OCI-LY7 (cell line): ENCODE measurements around the gene NMRAL1. TPM values are rescaled to one million over a fixed set of nuclear protein-coding genes. Genes with fewer than 3 reads are reported as not detected.
A peak's percentile ranks its signal among the peaks of the same experiment; 100 is the strongest.

Source experiments
- Bru-seq: library from RNA; stranded (reverse); fragments of 400-500 nt; gene quantifications from one replicate; lab custom pipeline; 2021; lab: Mats Ljungman, UMichigan
- BruChase-seq, 2 experiments: library from RNA; stranded (reverse); fragments of 400-500 nt; gene quantifications; one replicate each; lab custom pipeline; 2021; lab: Mats Ljungman, UMichigan
- BruUV-seq: library from RNA; stranded (reverse); fragments of 400-500 nt; replicated peaks from 2 replicates; lab custom pipeline; 2021; lab: Mats Ljungman, UMichigan
- CTCF ChIA-PET: fragments of 300-600 bp; sonication (Branson Sonifier 250); formaldehyde crosslinking; loops from one replicate; lab custom pipeline; 2022; ENCODE audit warnings: antibody characterized with exemption; ENCODE audit not compliant: unreplicated experiment; lab: Charles Lee
- POLR2A ChIA-PET: fragments of 300-600 bp; sonication (Branson Sonifier 250); formaldehyde crosslinking; loops from one replicate; lab custom pipeline; 2022; ENCODE audit warnings: antibody characterized with exemption; lab: Charles Lee
- DNase-seq: peaks from one replicate; pipeline ENCODE4 v3.0.0-alpha.2; 2015; ENCODE audit warnings: low spot score
- H2AFZ ChIP-seq: fragments of 200-600 bp; sonication (generic), shearing (Covaris generic); 2 replicates; pipeline ENCODE4 v1.6.1; 2014; ENCODE audit warnings: mild to moderate bottlenecking, antibody characterized with exemption, low read length, moderate library complexity
- H3K27ac ChIP-seq: fragments of 200-600 bp; sonication (generic); 2 replicates; pipeline ENCODE4 v1.5.1; 2014; ENCODE audit warnings: mixed run types, low read depth, mild to moderate bottlenecking, moderate library complexity, low read length, inconsistent platforms; ENCODE audit not compliant: poor library complexity, severe bottlenecking
- H3K36me3 ChIP-seq: fragments of 200-600 bp; sonication (generic); 2 replicates; pipeline ENCODE4 v1.6.1; 2014; ENCODE audit warnings: mild to moderate bottlenecking, antibody characterized with exemption, low read length, moderate library complexity, mixed read lengths; ENCODE audit not compliant: insufficient read depth
- H3K4me1 ChIP-seq: fragments of 200-600 bp; sonication (generic); 2 replicates; pipeline ENCODE4 v1.5.1; 2014; ENCODE audit warnings: mild to moderate bottlenecking, low read length; ENCODE audit not compliant: insufficient read depth, poor library complexity, severe bottlenecking
- H3K4me2 ChIP-seq: fragments of 200-600 bp; sonication (generic); 2 replicates; pipeline ENCODE4 v1.6.1; 2014; ENCODE audit warnings: mild to moderate bottlenecking, low read length
- H3K4me3 ChIP-seq: fragments of 200-600 bp; sonication (generic); 2 replicates; pipeline ENCODE4 v1.5.1; 2014; ENCODE audit warnings: mild to moderate bottlenecking, low read depth, low read length; ENCODE audit not compliant: poor library complexity, severe bottlenecking
- H3K79me2 ChIP-seq: fragments of 200-600 bp; sonication (generic); 2 replicates; pipeline ENCODE4 v1.6.1; 2016; ENCODE audit warnings: low read depth, mild to moderate bottlenecking, low read length, moderate library complexity, mixed read lengths; ENCODE audit not compliant: insufficient read depth
- H3K9me2 ChIP-seq: fragments of 200-600 bp; sonication (generic); 2 replicates; pipeline ENCODE4 v1.6.1; 2016; ENCODE audit warnings: mild to moderate bottlenecking, low read length, mixed read lengths; ENCODE audit not compliant: insufficient read depth
- H3K9me3 ChIP-seq: fragments of 200-600 bp; sonication (generic); 2 replicates; pipeline ENCODE4 v1.6.1; 2014; ENCODE audit warnings: mild to moderate bottlenecking, mixed run types, low read length, mixed read lengths
- H4K20me1 ChIP-seq: fragments of 200-600 bp; sonication (generic); 2 replicates; pipeline ENCODE4 v1.6.1; 2014; ENCODE audit warnings: mild to moderate bottlenecking, antibody characterized with exemption, low read length, moderate library complexity, mixed read lengths; ENCODE audit not compliant: insufficient read depth
- CTCF ChIP-seq: fragments of 200-600 bp; sonication (generic); conservative IDR thresholded peaks from 2 replicates; pipeline ENCODE4 v1.5.1; 2014; ENCODE audit warnings: mild to moderate bottlenecking, antibody characterized with exemption, low read length, moderate library complexity, mixed read lengths
- EZH2phosphoT487 ChIP-seq: fragments of 200-600 bp; sonication (generic); IDR thresholded peaks from 2 replicates; pipeline ENCODE4 v1.6.1; 2018; ENCODE audit warnings: low read depth, borderline replicate concordance, mild to moderate bottlenecking, mixed run types, antibody characterized with exemption, low read length, moderate library complexity, mixed read lengths
- intact Hi-C: fragments of 100-400 bp; cut with micrococcal nuclease; formaldehyde crosslinking; loops from one replicate; pipeline ENCODE4 v1.10.0; 2022; ENCODE audit not compliant: unreplicated experiment
- long read RNA-seq: library from polyadenylated mRNA; stranded (forward); transcript quantifications from one replicate; pipeline ENCODE4 v2.0.0, GENCODE V29; 2022
- total RNA-seq, 2 experiments: library from RNA; depleted of rRNA in 1 of 2; stranded (reverse); fragments of >200 nt in 1 of 2; shearing (Covaris generic) in 1 of 2; gene quantifications; 2 replicates each; pipeline ENCODE4 v1.2.3, GENCODE V29; 2014 to 2022

Gene NMRAL1
- total RNA-seq (2014; rRNA removed; shearing (Covaris generic)), result 92.8 and 113 TPM in 2 replicates
- 114 and 139 TPM in 2 replicates for total RNA-seq (2022)
- percentile 75 among the genes with signal in this experiment for Bru-seq, nascent RNA
- percentile 79 among the genes with signal in this experiment for BruChase-seq, experiment 1, labeled RNA remaining after a 6-hour chase
- percentile 71 among the genes with signal in this experiment for BruChase-seq, experiment 2, labeled RNA remaining after a 2-hour chase
- long read RNA-seq, transcript NMRAL1-212 (6 exons, 1,240 nt), result minor isoform, 20 of 133 reads
- long read RNA-seq, transcript NMRAL1-202 (6 exons, 1,233 nt), result major isoform, 40 of 133 reads
- long read RNA-seq, transcript NMRAL1-201 (6 exons, 1,376 nt), result minor isoform, 8 of 133 reads
- long read RNA-seq, partial matches to known transcripts, result 11 of 133 reads
- long read RNA-seq, other reads (novel, unspliced or antisense), result 53 of 133 reads

GRCh38 chr16:4474192-4474961, at the start of gene NMRAL1:
Gene NMRAL1 (minus strand): TSS chr16:4474625. CDS start chr16:4474132, 493 bp downstream.
- Histone ChIP-seq H2AFZ (peak within 1 kb of the TSS; percentile 65), H3K36me3 (peaks cover 7% of the 10 kb centered on the region), H3K4me1 (peaks cover 34% of the 10 kb centered on the region), H3K79me2 (peaks cover 64% of the 10 kb centered on the region), H3K9me3 (no peaks in the 10 kb centered on the region), H3K9me2 (no peaks in the 10 kb centered on the region), H3K4me3 (peak within 1 kb of the TSS; percentile 97), H3K4me2 (peak within 1 kb of the TSS; percentile 75), H3K27ac (peak within 1 kb of the TSS; percentile 78), H4K20me1 (no peaks in the 10 kb centered on the region)
- DNase-seq, result peak; percentile 98
- POLR2A ChIA-PET, result interaction anchor here (0.5 to 1.1 kb wide), 3 partner anchors 15 to 155 kb away, joined by 3 read pairs; no protein-coding TSS in a partner anchor
- no peak for TF ChIP-seq CTCF
- no peak for TF ChIP-seq EZH2phosphoT487
- intact Hi-C loops, result loop anchor here (1.0 to 2.0 kb wide), 2 partner anchors 48 to 58 kb away; partner anchors contain the start of gene CORO7
- CTCF ChIA-PET, result interaction anchor here (1.0 kb wide), 1 partner anchor 9 kb away, joined by 3 read pairs; no protein-coding TSS in a partner anchor
- no TSS peak for BruUV-seq

- Histone ChIP-seq H3K36me3 (no peaks in the 10 kb centered on the region; the same call in 1 of the 2 replicates), H3K9me2 (no peaks in the 10 kb centered on the region), H3K4me2 (no peak overlapping the region), H3K27ac (no peak overlapping the region), H2AFZ (no peak overlapping the region), H4K20me1 (no peaks in the 10 kb centered on the region), H3K79me2 (peaks cover 5% of the 10 kb centered on the region; the same call in 1 of the 2 replicates), H3K9me3 (no peaks in the 10 kb centered on the region), H3K4me1 (peaks cover 21% of the 10 kb centered on the region), H3K4me3 (no peak overlapping the region)
- TF ChIP-seq CTCF, result no peak
- TF ChIP-seq EZH2phosphoT487, result no peak
- intact Hi-C loops, result no loop called here
- DNase-seq, result no peak
- ChIA-PET CTCF (no interaction called here), POLR2A (no interaction called here)
- BruUV-seq, result no TSS peak
These were observed 49.3 kb upstream of the NMRAL1 start for GRCh38 chr16:4523686-4524085.
